HUDEP-2 (cell line): ENCODE results near the gene EPX.
A peak's percentile ranks its signal among the peaks of the same experiment; 100 is the strongest.

Source experiments
- DNase-seq, 76 experiments: peaks; one replicate each; lab custom pipeline; 2025; ENCODE audit not compliant: unreplicated experiment in 76 of 76; lab: John Stamatoyannopoulos, UW

Gene EPX

DNA sequence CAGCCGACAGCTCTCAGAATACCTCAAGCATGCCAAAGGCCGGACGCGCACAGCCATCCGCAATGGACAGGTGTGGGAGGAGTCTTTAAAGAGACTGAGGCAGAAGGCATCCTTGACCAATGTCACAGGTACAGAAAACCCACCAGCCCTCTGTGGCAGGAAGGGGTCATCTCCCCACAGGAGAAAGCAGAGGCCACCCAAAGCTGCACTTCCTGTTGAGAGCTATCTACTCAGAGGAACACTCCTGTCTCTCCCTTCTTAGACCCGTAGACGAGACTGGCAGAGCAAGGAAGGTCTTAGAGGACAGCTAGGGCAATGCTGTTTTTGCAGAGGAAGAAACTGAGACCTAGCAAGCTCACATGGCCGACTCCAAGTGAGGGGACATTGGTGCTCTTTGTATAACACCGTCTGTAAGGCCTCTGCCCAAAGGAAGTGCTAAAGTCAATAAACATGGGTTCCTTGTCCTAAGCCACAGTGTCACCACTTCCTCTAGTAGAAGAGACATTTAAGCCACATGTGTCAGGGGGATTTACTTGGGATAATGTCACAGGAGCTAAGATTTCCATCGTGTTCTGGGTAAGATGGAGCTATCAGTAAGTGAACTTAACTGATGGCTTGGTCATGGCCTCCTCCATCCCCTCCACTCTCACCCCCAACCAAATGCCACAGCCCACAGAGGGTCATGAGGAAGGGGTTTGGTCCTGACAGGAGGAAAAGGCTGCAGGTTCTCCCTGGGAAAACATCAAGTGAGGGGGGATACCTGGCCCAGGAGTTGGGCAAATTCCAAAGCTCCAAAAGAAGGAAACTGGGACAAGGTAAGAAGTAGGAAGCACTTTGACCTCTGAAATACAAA lies 55.2 kb downstream of the EPX start:
- DNase-seq: no peak

DNA sequence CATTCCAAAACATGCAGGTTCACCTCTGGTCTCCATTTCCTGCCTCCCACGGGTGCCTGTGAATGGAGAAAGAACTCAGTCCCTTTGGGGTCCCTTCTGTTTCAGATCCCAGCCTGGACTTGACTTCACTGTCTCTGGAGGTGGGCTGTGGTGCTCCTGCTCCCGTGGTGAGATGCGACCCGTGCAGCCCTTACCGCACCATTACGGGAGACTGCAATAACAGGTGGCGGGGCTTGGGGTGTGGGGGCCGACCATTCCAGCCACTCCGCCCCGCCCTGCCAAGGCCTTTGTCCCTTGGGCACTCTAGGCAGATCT lies 56.4 kb downstream of the EPX start:
- no peak for DNase-seq

DNA sequence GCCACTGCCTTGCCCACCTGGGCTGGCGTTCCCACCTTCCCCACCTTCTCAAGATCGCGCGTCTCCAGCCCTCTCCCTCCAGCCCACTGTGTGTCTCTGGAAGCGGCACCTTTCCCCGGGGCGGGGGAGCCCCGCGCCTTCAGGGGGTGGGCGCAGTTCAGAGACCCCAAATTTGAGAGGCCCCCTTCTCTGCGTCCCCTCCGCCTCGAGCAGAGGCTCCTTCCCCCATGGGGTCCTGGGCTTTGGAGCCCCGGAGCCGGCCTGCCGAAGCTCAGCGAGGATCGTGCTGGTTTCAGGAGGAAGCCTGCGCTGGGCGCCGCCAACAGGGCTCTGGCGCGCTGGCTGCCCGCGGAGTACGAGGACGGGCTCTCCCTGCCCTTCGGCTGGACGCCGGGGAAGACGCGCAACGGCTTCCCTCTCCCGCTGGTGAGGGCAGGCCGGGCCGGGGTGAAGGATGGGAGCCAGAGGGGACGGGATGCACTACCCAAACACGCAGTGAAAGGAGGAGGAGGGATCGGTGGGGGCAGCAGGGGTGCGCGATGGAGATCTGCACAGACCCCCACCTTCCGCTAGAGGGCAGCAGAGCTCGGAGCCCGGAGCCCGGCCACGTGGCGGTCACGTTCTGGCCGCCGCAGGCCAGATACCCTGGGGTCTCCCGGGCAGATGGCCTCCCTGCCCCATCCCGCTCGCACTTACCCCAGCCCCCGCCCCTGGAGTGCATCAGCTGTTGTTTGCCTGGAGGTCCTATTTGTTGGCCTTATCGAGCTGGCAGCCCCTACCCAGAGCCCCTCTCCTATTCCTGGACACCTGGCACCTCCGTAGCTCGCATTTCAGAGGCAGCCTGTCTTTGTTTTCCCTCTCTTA lies 57.0 kb downstream of the EPX start:
- peak in 67 of 76 experiments; percentile 9 to 82 (median 63) for DNase-seq

DNA sequence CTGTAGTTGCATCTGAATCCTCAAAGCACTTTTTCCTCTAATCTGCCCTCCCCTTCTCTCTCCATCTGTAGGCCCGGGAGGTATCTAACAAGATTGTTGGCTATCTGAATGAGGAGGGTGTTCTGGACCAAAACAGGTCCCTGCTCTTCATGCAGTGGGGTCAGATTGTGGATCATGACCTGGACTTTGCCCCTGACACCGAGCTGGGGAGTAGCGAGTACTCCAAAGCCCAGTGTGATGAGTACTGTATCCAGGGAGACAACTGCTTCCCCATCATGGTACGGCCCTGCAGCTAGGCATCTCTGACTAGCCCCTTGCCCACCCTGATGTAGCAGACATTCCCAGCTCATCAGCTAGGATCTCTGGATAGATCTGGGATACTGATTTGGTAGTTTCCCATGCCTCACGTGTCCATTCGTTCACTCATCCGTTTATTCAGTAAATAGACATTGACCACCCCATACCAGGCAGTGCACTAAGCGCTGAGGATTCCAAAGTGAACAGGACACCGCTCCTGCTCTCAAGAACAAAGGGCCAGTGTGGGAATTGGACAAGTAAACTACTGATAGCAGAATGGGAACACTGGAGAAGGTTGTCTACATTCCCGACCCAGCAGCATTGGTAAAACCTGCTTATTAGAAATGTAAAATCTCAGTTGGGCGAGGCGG lies 58.0 kb downstream of the EPX start:
- no peak for DNase-seq

GRCh38 chr17:58252141-58252540 lies 59.6 kb downstream of the EPX start:
- no peak for DNase-seq

GRCh38 chr17:58253082-58253481 lies 60.6 kb downstream of the EPX start:
- DNase-seq: no peak
